GM23248 (cell line): ENCODE data around the gene LUZP2.

Experiments used
- EZH2 ChIP-seq: fragments of 200-600 bp; sonication (generic); IDR thresholded peaks from 2 replicates; pipeline ENCODE4 v1.6.1; 2018; ENCODE audit warnings: antibody characterized with exemption, mild to moderate bottlenecking; ENCODE audit not compliant: insufficient read depth, poor library complexity, severe bottlenecking
- EZH2phosphoT487 ChIP-seq: fragments of 200-600 bp; sonication (generic); IDR thresholded peaks from 2 replicates; pipeline ENCODE4 v1.6.1; 2018; ENCODE audit warnings: antibody characterized with exemption, moderate library complexity, mild to moderate bottlenecking, low read depth; ENCODE audit not compliant: insufficient read depth

GRCh38 chr11:24609192-24610119 is 112.6 kb downstream of the LUZP2 start:
- TF ChIP-seq EZH2 = no peak
- no peak for TF ChIP-seq EZH2phosphoT487
